Activated B cell treated with CpG ODN at 0.5 μM for 24 hours (primary cell): ENCODE measurements around the gene KRT17. TPM values are rescaled to one million over a fixed set of nuclear protein-coding genes. Genes with fewer than 3 reads are reported as not detected.

Experiments used
- ATAC-seq: fragments of 200-7000 bp; cut with Tn5 transposase; one replicate; pipeline ENCODE4 v1.10.0; 2021; ENCODE audit warnings: low read depth, mild to moderate bottlenecking, moderate library complexity
- CTCF ChIA-PET: fragments of 350-600 bp; sonication (Branson Sonifier 250); formaldehyde crosslinking; loops from one replicate; lab custom pipeline; 2021; ENCODE audit warnings: antibody characterized with exemption; lab: Charles Lee
- POLR2A ChIA-PET: fragments of 350-600 bp; sonication (Branson Sonifier 250); formaldehyde crosslinking; loops from one replicate; lab custom pipeline; 2021; ENCODE audit warnings: antibody characterized with exemption; lab: Charles Lee
- DNase-seq: peaks from one replicate; pipeline ENCODE4 v3.0.0; 2022
- H3K27ac Mint-ChIP-seq: one replicate; pipeline ENCODE4 v1.8.0; 2020; ENCODE audit warnings: mixed read lengths
- H3K27me3 Mint-ChIP-seq: one replicate; pipeline ENCODE4 v1.8.0; 2021; ENCODE audit warnings: mixed read lengths
- H3K36me3 Mint-ChIP-seq: one replicate; pipeline ENCODE4 v1.8.0; 2021; ENCODE audit warnings: low read depth, mixed read lengths
- H3K4me1 Mint-ChIP-seq: one replicate; pipeline ENCODE4 v1.8.0; 2021; ENCODE audit warnings: mixed read lengths
- H3K4me3 Mint-ChIP-seq: one replicate; pipeline ENCODE4 v1.8.0; 2020; ENCODE audit warnings: mild to moderate bottlenecking, mixed read lengths
- H3K9me3 Mint-ChIP-seq: one replicate; pipeline ENCODE4 v1.8.0; 2020; ENCODE audit warnings: mixed read lengths
- intact Hi-C: fragments of 100-400 bp; cut with micrococcal nuclease; formaldehyde crosslinking; loops from one replicate; pipeline ENCODE4 v1.15.1; 2024
- total RNA-seq: library from RNA; stranded (reverse); gene quantifications from 2 replicates; pipeline ENCODE4 v1.2.3, GENCODE V29; 2022
- TF ChIP-seq, protein P1 (sequence below): fragments of 200-600 bp; IDR thresholded peaks from one replicate; pipeline ENCODE4 v1.8.0; 2022; ENCODE audit warnings: antibody characterized with exemption, mild to moderate bottlenecking

Gene KRT17
- total RNA-seq, 1 donor from 2014 or later = not detected

DNA sequence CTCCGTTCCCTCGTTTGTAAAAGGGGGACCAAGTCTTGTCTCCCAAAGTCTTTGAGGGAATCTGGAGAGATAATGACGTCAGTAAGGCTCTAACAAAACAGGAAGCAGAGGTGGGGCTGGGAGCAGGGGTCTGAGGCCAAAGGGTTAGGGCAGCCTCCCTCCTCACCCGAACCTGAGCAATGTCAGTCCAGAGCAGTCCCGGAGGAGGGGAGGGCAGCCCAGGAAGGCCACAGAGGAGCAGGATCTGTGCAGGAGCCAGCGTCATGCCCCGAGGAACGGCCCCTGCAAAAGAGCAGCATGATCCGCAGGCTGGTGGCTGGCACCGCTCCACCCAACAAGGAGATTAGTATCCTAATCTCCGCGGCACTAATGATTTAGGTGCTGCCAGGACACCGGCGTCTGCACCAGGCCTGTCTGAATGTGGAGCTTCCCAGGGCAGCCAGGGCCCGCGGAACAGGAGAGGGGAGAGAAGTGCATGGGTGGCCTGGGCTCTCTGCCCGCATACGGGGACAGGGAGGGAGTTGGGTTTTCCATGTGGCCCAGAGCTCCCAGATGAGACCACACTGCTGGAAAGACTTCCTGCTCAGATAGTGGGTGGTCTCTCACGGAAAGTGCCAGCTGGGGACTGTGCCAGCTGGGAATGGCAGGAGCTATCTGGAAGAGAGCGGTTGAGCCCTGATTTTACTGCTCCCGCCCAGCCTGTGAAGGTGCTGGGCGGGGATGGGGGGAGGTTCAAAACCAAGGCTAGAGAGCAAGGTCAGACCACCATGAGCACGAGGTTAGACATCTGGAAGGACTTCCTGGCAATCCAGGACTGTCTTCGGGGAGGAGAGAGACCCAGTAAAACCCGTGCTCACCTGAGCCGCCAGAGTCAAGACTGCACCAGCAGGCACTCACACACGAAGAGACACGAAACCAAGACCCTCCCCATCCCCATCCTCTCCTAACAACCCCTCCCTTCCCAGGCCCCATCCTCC is 11.0 kb upstream of the KRT17 start:
- peaks cover 4% of the 10 kb centered on the region for H3K27me3 Mint-ChIP-seq
- H3K9me3 Mint-ChIP-seq = no peaks in the 10 kb centered on the region
- no peaks in the 10 kb centered on the region for H3K4me1 Mint-ChIP-seq
- CTCF ChIA-PET = no interaction called here
- TF ChIP-seq, protein P1, sequence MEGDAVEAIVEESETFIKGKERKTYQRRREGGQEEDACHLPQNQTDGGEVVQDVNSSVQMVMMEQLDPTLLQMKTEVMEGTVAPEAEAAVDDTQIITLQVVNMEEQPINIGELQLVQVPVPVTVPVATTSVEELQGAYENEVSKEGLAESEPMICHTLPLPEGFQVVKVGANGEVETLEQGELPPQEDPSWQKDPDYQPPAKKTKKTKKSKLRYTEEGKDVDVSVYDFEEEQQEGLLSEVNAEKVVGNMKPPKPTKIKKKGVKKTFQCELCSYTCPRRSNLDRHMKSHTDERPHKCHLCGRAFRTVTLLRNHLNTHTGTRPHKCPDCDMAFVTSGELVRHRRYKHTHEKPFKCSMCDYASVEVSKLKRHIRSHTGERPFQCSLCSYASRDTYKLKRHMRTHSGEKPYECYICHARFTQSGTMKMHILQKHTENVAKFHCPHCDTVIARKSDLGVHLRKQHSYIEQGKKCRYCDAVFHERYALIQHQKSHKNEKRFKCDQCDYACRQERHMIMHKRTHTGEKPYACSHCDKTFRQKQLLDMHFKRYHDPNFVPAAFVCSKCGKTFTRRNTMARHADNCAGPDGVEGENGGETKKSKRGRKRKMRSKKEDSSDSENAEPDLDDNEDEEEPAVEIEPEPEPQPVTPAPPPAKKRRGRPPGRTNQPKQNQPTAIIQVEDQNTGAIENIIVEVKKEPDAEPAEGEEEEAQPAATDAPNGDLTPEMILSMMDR = no peak
- no peak for ATAC-seq
- no peak for DNase-seq
- no peaks in the 10 kb centered on the region for H3K36me3 Mint-ChIP-seq
- H3K4me3 Mint-ChIP-seq = no peak overlapping the region
- intact Hi-C loops = no loop called here
- POLR2A ChIA-PET = interaction anchor here (0.6 kb wide), 2 partner anchors 54 to 1275 kb away, joined by 3 read pairs; partner anchors contain the start of gene EIF1
- H3K27ac Mint-ChIP-seq = no peak overlapping the region

DNA sequence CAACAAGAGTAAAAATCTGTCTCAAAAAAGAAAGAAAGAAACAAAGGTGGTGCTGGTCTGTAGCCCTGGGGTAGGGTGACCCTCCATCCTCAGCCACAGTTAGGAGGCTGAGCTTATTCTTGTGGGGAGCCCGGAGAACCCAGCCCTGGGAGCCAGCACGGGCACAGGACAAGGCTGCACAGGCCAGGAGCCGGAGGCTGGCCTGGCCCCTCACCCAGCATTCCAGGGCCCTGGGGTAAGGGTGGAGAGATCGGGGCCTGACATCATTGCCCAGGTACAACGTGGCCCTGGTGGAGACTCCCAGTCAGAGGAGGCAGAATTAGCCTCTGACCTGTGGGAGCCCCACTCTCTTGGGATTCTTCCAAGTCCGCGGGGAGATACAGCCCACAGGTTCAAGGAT is 10.3 kb upstream of the KRT17 start:
- no peaks in the 10 kb centered on the region for H3K4me1 Mint-ChIP-seq
- ChIA-PET CTCF (no interaction called here), POLR2A (no interaction called here)
- no peaks in the 10 kb centered on the region for H3K36me3 Mint-ChIP-seq
- H3K4me3 Mint-ChIP-seq = no peak overlapping the region
- H3K27me3 Mint-ChIP-seq = peaks cover 4% of the 10 kb centered on the region
- intact Hi-C loops = no loop called here
- no peak for ATAC-seq
- no peak overlapping the region for H3K27ac Mint-ChIP-seq
- DNase-seq = no peak
- no peaks in the 10 kb centered on the region for H3K9me3 Mint-ChIP-seq
- TF ChIP-seq, protein P1 = no peak

DNA sequence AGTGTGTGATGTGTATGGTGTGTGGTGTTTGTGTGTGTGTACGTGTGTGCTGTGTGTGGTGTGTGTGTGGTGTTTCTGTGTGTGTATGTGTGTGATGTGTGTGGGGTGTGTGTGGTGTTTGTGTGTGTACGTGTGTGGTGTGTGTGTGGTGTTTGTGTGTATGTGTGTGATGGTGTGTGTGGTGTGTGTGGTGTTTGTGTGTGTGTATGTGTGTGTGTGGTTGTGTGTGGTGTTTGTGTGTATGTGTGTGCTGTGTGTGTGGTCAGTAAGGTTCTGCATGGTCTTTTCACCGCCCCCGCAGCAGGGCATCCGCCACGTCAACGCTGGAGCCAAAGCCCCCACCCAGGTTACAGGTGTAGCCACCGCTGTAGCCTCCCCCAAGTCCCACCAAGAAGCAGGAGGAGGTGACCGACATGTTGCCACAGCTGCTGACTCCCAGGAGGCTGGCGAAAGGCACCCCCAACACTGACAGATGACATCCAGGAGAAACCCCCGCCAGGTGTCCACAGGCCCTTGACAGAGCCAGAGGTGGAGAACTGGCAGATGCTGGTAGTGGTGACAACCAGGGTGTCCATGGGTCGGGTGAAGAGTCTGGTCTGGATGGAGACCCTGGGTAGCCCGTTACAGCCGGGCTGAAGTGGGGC is 9.3 kb upstream of the KRT17 start:
- TF ChIP-seq, protein P1 = no peak
- peaks cover 2% of the 10 kb centered on the region for H3K27me3 Mint-ChIP-seq
- no peaks in the 10 kb centered on the region for H3K36me3 Mint-ChIP-seq
- ChIA-PET POLR2A (no interaction called here), CTCF (no interaction called here)
- ATAC-seq (no peak), DNase-seq (no peak)
- no peaks in the 10 kb centered on the region for H3K9me3 Mint-ChIP-seq
- no peak overlapping the region for H3K4me3 Mint-ChIP-seq
- intact Hi-C loops = no loop called here
- H3K27ac Mint-ChIP-seq = no peak overlapping the region
- H3K4me1 Mint-ChIP-seq = no peaks in the 10 kb centered on the region

DNA sequence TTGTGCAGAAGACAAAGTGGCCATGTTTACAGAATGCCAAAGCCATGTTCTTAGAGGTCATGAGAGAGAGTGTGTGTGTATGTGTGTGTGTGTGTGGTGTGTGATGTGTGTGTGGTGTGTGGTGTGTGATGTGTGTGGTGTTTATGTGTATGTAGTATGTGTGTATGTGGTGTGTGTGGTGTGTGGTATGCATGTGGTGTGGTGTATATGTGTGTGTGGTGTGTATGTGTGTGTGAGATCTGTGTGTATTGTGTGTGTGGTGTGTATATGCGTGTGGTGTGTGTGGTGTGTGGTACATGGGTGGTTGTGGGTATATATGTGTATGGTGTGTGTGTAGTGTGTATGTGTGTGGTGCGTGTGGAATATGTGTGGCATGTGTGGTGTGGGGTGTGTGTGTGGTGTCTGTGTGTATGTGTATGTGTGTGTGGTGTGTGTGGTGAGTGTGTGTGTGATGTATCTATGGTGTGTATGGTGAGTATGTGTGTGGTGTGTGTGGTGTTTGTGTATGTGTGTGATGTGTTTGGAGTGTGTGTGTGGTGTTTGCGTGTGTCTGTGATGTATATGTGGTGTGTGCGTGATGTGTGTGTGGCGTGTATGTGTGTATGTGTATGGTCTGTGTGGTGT is 8.2 kb upstream of the KRT17 start:
- ChIA-PET POLR2A (no interaction called here), CTCF (no interaction called here)
- H3K4me3 Mint-ChIP-seq = no peak overlapping the region
- ATAC-seq (no peak), DNase-seq (no peak)
- H3K27me3 Mint-ChIP-seq = peaks cover under 1% of the 10 kb centered on the region
- H3K9me3 Mint-ChIP-seq = no peaks in the 10 kb centered on the region
- H3K4me1 Mint-ChIP-seq = no peaks in the 10 kb centered on the region
- H3K27ac Mint-ChIP-seq = no peak overlapping the region
- no peaks in the 10 kb centered on the region for H3K36me3 Mint-ChIP-seq
- TF ChIP-seq, protein P1 = no peak
- intact Hi-C loops = no loop called here

DNA sequence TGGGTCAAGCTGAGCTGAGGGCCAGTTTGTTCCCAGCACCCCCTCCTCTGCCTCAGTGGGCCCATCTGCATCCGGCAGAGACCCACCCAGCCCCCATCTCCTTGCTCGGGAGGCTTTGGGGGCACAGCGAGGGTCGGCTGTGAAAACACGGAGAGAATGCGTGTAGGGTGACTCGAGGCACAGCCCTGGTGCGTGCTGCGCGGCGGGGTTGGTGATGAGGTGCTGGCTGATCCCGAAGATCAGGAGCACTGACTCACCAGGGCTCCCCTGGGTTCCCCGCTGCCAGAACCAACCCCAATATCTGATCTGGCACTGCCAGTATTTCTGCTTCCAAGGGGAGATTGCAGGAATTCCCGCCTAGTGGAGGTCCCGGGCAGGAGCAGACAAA is 7.5 kb upstream of the KRT17 start:
- Mint-ChIP-seq H3K4me1 (no peaks in the 10 kb centered on the region), H3K36me3 (no peaks in the 10 kb centered on the region), H3K27me3 (peaks cover 8% of the 10 kb centered on the region), H3K27ac (no peak overlapping the region), H3K9me3 (no peaks in the 10 kb centered on the region), H3K4me3 (no peak overlapping the region)
- intact Hi-C loops = no loop called here
- no peak for DNase-seq
- TF ChIP-seq, protein P1 = no peak
- ChIA-PET CTCF (no interaction called here), POLR2A (no interaction called here)
- no peak for ATAC-seq
